Measurements from ENCODE around the gene AGBL4. TPM values are rescaled to one million over a fixed set of nuclear protein-coding genes. Genes with fewer than 3 reads are reported as not detected.

AGBL4 gene
- total RNA-seq, 6 experiments from 2014 or later, result not detected

DNA sequence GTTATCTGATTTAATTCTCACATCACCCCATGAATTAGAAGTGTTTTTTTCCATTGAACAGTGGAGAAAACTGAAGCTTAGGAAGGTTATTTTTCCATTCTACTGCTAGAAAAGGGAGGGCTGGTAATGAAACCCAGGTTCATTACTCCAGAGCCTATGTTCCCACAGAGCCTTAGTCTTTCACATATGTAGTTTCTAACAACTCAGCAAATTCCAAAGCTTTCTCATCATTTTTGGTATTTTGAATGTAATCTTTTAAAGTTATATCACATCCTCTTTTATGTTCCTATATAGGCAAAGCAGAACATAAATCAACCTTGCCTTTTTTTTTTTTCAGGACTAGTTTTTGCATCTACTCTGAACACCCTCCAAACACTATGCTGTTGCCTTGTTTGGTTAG is 1115.1 kb downstream of the AGBL4 start:
- no peak overlapping the region for H3K4me3 Mint-ChIP-seq
- TF ChIP-seq, protein P1, sequence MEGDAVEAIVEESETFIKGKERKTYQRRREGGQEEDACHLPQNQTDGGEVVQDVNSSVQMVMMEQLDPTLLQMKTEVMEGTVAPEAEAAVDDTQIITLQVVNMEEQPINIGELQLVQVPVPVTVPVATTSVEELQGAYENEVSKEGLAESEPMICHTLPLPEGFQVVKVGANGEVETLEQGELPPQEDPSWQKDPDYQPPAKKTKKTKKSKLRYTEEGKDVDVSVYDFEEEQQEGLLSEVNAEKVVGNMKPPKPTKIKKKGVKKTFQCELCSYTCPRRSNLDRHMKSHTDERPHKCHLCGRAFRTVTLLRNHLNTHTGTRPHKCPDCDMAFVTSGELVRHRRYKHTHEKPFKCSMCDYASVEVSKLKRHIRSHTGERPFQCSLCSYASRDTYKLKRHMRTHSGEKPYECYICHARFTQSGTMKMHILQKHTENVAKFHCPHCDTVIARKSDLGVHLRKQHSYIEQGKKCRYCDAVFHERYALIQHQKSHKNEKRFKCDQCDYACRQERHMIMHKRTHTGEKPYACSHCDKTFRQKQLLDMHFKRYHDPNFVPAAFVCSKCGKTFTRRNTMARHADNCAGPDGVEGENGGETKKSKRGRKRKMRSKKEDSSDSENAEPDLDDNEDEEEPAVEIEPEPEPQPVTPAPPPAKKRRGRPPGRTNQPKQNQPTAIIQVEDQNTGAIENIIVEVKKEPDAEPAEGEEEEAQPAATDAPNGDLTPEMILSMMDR (IDR thresholded peaks at IDR 0.05), result no peak
- no peaks in the 10 kb centered on the region for H3K36me3 Mint-ChIP-seq (ENCODE audit: low read depth)
- H3K4me1 Mint-ChIP-seq (ENCODE audit: low read depth), result no peaks in the 10 kb centered on the region
- no peak overlapping the region for H3K27ac Mint-ChIP-seq
- no peaks in the 10 kb centered on the region for H3K27me3 Mint-ChIP-seq (ENCODE audit: insufficient read depth)
- H3K9me3 Mint-ChIP-seq, result peaks cover 33% of the 10 kb centered on the region
- no peak for DNase-seq

DNA sequence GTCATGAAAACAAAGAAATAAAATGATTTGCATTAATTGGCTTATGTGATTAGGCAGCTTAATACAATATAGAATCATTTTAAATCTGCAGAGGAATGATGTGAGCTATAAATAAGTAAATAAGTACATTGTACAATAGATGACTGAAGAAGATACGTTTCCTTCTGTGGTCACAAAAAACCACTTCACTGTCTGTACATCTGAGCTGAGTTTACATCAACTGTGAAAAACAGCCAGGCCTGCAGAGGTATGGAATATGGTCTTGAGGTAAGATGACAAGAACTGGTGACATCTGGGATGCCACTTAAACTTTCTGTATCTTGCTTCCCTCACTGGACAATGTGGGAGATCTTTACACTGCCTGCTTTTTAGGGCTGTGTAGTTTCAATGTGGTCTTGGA is 1117.0 kb downstream of the AGBL4 start:
- TF ChIP-seq, protein P1 (IDR thresholded peaks at IDR 0.05), result no peak
- Mint-ChIP-seq H3K4me1 (ENCODE audit: low read depth) (no peaks in the 10 kb centered on the region), H3K4me3 (no peak overlapping the region), H3K36me3 (ENCODE audit: low read depth) (no peaks in the 10 kb centered on the region), H3K27ac (no peak overlapping the region), H3K9me3 (peaks cover 47% of the 10 kb centered on the region), H3K27me3 (ENCODE audit: insufficient read depth) (no peaks in the 10 kb centered on the region)
- no peak for DNase-seq

DNA sequence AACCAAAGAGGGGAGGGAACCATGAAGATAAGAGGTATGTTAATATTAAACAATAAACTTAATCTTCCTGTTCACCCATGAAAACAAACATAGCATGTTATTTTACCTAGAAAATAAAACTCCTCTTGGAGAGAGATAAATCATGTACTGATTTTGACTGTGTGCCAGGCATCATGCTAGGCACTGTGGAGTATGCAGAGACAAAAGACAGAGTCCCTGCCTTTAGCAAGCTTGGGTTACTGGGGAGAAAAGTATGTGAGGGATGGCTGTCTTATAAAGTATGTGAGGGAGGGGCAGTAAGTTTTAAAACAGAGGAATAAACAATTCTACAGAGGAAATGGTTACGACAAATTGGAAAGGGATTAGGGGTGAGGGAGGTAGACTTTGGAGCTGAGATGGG is 1117.6 kb downstream of the AGBL4 start:
- peaks cover 47% of the 10 kb centered on the region for H3K9me3 Mint-ChIP-seq
- no peaks in the 10 kb centered on the region for H3K4me1 Mint-ChIP-seq (ENCODE audit: low read depth)

DNA sequence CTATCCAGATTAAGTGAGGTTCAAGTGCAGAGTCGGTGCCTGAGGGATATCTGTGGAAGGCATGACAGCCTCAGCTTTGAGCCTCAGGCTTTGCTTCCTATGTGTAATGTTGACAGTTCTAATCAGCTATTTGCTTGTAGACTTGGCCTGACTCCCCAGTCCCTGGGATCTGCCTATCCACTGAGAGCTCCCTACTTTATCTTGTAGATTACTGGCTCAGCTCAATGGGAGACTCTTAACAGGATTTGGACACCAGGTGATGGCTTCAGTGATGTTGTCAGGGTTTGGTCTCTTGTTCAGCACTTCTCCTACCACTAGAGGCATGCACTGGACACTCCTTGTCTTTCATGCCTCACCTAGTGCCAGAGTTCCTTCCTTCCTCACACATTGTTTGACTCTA is 1120.5 kb downstream of the AGBL4 start:
- TF ChIP-seq, protein P1 (IDR thresholded peaks at IDR 0.05), result no peak
- Mint-ChIP-seq H3K27ac (no peak overlapping the region), H3K4me1 (ENCODE audit: low read depth) (no peaks in the 10 kb centered on the region), H3K9me3 (peaks cover 43% of the 10 kb centered on the region), H3K4me3 (no peak overlapping the region), H3K36me3 (ENCODE audit: low read depth) (no peaks in the 10 kb centered on the region), H3K27me3 (ENCODE audit: insufficient read depth) (no peaks in the 10 kb centered on the region)
- DNase-seq, result no peak

More for the DNA sequence above, 1117.6 kb downstream of the AGBL4 start:
- TF ChIP-seq, protein P1 (IDR thresholded peaks at IDR 0.05), result no peak
- Mint-ChIP-seq H3K36me3 (ENCODE audit: low read depth) (no peaks in the 10 kb centered on the region), H3K27ac (no peak overlapping the region), H3K4me3 (no peak overlapping the region), H3K27me3 (ENCODE audit: insufficient read depth) (no peaks in the 10 kb centered on the region)
- no peak for DNase-seq

DNA sequence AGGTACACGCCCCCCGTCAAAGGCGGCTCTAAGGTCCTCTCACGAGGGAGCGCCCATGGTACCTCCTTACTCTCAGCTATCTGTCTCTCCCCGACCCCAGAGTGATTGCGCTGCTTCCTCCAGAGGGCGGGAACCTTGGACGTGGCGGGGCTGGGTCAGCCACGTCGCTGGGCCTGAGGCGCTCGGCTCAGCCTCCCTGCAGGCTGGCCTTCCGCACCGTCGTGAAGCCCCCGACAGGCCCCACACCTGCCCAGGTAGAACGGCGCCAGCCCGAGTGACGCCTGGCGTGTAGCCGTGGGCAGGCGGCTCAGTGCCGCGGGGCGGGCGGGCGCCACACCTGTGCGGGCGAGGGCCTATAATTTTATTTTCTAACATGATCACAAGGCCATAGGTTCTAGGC is 1124.9 kb downstream of the AGBL4 start:
- no peaks in the 10 kb centered on the region for H3K4me1 Mint-ChIP-seq (ENCODE audit: low read depth)
- no peak for DNase-seq
- no peaks in the 10 kb centered on the region for H3K36me3 Mint-ChIP-seq (ENCODE audit: low read depth)
- no peak overlapping the region for H3K27ac Mint-ChIP-seq
- peaks cover 49% of the 10 kb centered on the region for H3K9me3 Mint-ChIP-seq
- no peak overlapping the region for H3K4me3 Mint-ChIP-seq
- no peaks in the 10 kb centered on the region for H3K27me3 Mint-ChIP-seq (ENCODE audit: insufficient read depth)
- TF ChIP-seq, protein P1 (IDR thresholded peaks at IDR 0.05), result no peak

DNA sequence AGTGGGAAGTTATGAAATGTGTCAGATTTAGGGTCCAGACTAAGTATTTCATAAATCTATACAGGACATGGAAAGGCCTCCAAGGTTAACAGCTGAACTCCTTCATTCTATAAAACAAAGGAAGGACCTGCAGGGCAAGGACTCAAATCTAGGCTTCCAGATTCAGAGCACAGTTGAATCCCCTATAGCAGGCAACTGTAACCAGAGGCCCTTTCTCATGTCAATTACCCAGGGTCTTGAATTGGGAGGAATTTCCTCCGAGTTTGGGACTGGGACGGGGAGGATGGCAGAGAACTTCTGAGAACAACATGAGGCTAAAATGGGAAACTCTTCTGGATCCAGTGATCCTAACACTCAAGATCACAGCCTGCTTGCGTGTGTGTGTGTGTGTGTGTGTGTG is 1134.1 kb downstream of the AGBL4 start:
- Mint-ChIP-seq H3K27me3 (ENCODE audit: insufficient read depth) (no peaks in the 10 kb centered on the region; the same call in 1 of the 2 replicates), H3K27ac (no peak overlapping the region), H3K9me3 (peaks cover 42% of the 10 kb centered on the region), H3K4me3 (no peak overlapping the region), H3K36me3 (ENCODE audit: low read depth) (no peaks in the 10 kb centered on the region), H3K4me1 (ENCODE audit: low read depth) (no peaks in the 10 kb centered on the region)
- TF ChIP-seq, protein P1 (IDR thresholded peaks at IDR 0.05), result no peak
- no peak for DNase-seq
